Measurements from ENCODE around the gene PI4K2A.

GRCh38 chr10:97679594-97679993 is 39.1 kb downstream of the PI4K2A start:
- TF ChIP-seq CTCF (IDR thresholded peaks at IDR 0.05) (no peak), EP300 (IDR thresholded peaks at IDR 0.05) (no peak), POLR2A (IDR thresholded peaks at IDR 0.05) (no peak)

All from stomach (tissue), 4 donors.